GOT3 (cell line): Measurements from ENCODE around the gene LRRC73.
"Not testable (repeated sequence)": the region's sequence is repeated elsewhere in the genome, so short reads cannot be mapped to it uniquely, and the experiment has no call there.

Source experiments
- DNase-seq: peaks from one replicate; lab custom pipeline; 2025; ENCODE audit warnings: mixed read lengths; lab: John Stamatoyannopoulos, UW

Gene LRRC73

GRCh38 chr6:43510827-43511163 lies 649 bp upstream of the LRRC73 start:
- no peak for DNase-seq

- no peak for DNase-seq
These were observed 783 bp downstream of the LRRC73 start for GRCh38 chr6:43509142-43509983.

GRCh38 chr6:43508481-43509141 lies 1.5 kb downstream of the LRRC73 start:
- DNase-seq = no peak

DNA sequence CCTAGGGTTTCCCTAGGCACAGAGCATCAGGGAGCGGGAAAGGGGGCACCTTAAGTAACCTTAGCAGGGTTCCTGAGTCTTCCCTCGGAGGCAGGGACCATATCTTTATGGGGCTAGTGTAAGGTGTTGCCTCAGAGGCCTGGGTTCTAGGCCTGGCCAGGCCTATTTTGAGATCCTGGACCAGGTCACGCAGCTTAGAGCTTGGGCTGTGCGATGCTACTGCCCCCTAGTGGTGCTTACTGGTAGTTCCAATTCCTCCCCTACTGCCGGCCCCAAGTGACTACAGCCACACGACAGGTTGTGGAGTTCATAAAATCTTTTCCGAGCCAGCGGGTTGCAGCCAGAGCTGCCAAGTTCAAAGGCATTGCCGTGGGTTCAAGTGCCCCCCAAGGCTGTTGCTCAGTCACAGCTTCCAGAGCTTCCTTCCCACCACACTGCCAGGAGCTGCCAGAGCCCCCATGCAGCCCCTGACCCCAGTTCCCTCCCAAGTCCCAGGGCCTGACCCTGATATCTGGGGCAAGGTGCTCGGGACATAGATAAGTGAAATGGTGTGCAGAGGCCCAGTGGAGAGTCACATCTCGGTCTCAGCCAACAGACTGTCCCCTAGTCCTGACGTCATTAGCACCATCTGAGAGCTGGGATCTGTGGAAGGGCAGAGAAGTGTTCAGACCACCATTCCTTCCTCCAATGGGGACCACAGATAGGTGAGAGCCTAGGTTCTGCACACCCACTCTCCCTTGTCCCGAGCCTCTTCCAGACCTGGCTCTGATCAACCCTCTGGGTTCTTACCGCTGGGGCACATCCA lies 3.3 kb downstream of the LRRC73 start:
- DNase-seq = peak; percentile 11

- DNase-seq = no peak
These were observed 4.0 kb downstream of the LRRC73 start for GRCh38 chr6:43506171-43506570.

DNA sequence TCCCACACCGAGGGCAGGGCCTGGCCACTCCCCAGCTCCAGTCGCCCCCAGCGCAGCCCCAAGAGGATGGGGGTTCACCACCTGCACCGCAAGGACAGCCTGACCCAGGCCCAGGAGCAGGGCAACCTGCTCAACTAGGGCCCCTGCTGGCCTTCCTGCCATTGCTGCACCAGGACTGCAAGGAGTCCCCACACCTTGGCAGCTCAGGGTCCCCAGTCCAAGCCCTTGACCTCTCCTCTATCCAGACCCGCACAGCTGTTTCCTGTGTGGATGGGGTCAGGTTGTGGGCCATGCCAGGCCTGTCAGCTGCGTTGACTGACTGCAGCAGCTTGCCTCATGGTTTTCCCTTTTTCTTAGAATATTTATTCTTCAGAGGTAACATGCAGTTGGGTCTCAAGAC lies 4.4 kb downstream of the LRRC73 start:
- DNase-seq = no peak

- no peak for DNase-seq
These were observed 5.2 kb downstream of the LRRC73 start for GRCh38 chr6:43504756-43505593.

DNA sequence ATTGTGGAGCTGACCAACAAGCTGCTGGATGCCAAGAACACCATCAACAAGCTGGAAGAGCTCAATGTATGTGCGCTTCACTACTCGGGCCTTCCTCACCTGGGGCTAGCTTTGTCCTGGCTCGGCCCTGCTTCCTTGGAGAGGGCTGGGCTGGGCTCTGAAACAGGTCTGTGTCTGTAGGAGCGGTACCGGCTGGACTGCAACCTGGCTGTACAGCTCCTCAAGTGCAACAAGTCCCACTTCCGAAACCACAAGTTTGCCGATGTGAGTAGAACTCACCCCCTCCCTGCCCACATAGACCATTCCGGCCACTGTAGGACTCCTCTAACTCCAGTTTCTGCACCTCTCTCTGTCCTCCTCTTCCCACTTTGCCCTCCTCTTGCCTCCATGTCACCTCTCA lies 6.7 kb downstream of the LRRC73 start:
- DNase-seq = no peak

DNA sequence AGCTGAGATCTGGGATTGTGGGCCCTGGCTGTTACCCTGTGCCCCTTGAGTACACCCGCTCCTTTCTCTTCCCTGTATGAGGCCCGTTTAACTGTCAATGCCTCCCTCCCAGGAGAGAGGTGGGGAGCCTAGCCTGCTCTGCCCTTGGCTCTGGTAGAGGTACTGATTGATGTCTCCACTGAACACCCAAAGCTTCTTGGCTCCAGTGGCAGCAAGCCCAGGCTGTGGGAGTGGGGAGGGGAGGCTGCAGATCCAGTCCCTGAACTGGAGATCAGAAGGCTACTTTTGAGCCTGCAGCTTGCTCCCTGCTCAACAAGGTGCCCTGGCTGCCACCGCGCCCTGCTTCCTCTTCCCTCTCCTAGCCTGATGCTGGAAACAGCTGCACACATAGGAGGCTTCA lies 7.5 kb downstream of the LRRC73 start:
- no peak for DNase-seq

DNA sequence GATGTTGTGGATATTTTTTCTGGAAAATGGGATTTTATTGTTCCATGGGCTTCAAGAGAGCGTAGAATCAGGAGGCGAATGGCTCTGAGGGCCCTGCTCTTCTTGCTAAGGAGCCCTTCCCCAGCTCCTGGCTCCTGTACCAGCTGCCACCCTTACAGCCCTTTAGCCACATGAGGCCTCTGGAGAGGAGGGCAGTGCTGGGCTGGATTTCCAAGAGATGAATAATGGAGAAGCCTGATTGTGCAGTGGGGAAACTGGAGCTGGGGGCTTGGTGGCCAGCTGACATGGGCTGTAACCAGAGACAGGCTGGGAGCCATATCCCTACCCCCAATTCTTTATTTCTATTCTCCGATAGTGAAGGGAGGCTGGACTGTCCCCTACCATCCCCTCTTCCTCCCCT lies 9.2 kb downstream of the LRRC73 start:
- no peak for DNase-seq

DNA sequence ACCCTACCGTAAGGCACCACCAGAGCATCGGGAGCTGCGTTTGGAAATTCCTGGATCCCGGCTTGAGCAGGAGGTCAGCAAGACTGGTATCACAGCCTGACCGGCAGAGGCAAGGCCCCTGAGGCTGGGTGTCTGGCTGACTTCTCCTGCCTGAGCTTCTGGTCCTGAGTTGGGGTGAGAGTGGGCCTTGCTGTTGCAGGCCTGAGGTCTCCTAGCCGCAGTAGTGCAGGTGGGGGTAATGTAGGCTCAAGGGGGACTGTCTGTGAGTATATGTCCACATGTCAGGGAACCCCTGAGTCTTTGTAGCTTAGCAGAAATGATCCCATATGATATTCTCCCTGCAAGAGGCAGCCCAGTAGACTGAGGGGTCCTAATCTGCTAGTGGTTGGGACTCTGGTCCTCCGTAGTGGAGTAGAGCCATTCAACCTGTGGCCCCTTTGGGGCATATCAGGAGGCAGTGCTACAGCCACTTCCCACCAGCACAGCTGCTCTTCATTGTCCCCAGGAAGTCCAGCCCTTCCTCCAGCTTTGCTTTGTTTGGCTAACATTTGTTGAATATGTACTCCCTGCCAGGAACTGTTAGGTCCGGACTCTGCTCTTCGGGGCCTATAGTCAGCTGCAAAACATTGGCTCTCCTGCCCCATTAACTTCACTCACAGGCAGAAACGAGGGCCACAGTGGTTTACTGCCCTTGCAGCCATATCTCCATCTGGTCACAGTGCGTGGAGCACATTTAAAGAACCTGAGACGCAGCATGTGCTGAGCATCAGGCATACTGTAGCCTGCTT lies 10.9 kb downstream of the LRRC73 start:
- no peak for DNase-seq

GRCh38 chr6:43498291-43498690 lies 11.9 kb downstream of the LRRC73 start:
- not testable (repeated sequence) for DNase-seq

GRCh38 chr6:43497689-43498088 lies 12.5 kb downstream of the LRRC73 start:
- DNase-seq = no peak

DNA sequence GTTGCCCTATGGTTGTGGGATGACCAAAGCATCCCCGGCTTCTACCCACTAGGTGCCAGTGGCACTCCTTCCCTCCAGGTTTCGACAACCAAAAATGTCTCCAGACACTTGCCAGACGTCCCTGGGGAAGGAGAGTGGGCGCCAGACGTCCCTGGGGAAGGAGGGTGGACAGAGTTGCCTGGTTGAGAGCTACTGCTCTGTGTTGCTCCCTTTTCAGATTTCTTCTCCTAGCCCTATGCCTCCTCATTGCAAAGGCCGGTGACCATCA lies 13.1 kb downstream of the LRRC73 start:
- DNase-seq = no peak

DNA sequence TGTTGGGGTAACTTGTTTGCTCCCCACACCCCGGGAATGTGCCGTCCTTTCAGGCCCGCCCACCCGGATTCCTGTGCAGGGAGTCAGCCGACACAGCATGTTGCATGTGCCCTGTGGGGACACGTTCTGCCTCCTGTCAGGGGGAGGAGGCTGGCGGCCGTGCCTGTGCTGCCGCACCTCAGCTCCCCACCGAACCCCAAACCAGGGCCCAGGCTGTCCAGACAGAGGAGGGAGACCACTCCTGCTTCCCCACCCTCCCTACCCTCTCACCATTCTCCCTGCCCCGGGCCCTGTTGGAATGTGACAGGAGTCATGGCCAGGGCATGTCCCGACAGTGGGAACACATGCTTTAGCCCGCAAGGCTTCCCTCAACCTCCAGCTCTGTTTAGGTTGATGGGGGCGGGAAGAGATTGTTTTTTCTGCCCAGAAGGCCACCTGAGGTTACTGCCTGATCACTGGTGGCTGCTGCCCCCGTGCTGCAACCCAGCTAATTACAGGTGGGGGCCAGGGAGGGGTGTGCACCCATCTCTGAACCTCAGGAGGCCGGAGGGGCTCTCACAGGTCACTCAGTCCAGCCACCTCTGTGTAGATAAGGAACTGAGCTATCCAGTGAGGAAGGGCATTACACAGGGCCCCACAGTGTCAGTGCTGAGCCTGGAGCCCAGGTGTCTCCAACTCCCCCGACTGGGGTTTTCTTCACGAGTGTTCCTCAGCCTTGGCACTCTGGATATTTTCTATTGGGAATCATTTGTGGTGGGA lies 13.6 kb downstream of the LRRC73 start:
- DNase-seq = no peak

DNA sequence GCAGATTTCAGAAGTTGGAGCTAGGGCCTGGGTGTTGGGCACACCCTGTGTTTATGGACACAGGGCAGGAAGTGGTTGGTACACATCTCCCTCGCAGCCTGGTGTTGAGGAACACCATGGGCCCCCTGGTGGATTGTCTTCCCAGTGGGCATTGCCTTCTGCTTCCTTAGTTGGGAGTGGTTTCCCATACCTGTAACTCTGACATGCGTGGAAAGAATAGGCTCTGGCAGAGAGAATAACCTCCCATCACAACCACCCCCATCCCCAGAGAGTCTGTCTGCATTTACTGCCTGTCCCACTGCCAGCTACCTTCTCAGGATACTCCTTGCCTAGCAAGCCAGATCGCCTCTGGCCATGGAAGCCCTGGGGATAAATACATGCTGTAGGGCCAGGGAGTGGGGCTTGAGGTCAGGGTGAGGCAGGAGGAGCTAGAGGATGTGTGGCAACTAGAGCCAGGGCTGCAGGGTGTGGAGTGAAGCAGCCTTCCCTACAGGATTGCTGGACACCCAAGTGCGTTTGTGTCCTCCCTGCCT lies 14.7 kb downstream of the LRRC73 start:
- DNase-seq = no peak

- no peak for DNase-seq
These were observed 15.4 kb downstream of the LRRC73 start for GRCh38 chr6:43494766-43495165.

GRCh38 chr6:43494321-43494720 lies 15.8 kb downstream of the LRRC73 start:
- DNase-seq = no peak

GRCh38 chr6:43493833-43494232 lies 16.3 kb downstream of the LRRC73 start:
- DNase-seq = no peak

DNA sequence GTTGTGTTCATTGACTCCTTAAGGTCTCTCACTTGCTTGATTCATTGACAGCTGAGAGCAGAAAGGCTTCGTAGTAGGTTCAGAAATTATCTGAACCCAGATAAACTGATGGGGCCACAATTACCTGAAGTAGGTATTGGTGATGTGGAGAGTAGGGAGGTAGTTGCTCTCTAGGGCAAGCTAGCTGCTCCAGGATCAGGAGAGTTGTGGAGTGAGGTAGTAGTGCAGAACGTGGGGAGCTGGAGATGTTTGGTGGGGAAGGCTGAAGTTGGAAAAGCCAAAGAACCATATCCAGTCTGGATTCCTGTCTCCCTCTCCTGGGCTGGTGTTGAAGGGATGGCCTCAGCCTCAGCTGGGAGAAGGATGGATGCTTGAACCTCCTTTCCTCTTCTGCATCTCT lies 16.9 kb downstream of the LRRC73 start:
- DNase-seq = no peak
